HG02973 (cell line): ENCODE data around the gene LPAR1.
"Not testable (repeated sequence)": the region's sequence is repeated elsewhere in the genome, so short reads cannot be mapped to it uniquely, and the experiment has no call there.

Source experiments
- ATAC-seq: cut with Tn5 transposase; IDR thresholded peaks from one replicate; pipeline ENCODE4 v1.9.1; 2021; ENCODE audit warnings: moderate library complexity; ENCODE audit not compliant: unreplicated experiment

Gene LPAR1

GRCh38 chr9:110886832-110887231, 151.4 kb downstream of the LPAR1 start:
- no peak for ATAC-seq

- no peak for ATAC-seq
Measured at GRCh38 chr9:110880189-110880588, 158.1 kb downstream of the LPAR1 start.

- ATAC-seq: no peak
Measured at GRCh38 chr9:110877374-110877773, 160.9 kb downstream of the LPAR1 start.

- ATAC-seq: no peak
Measured at GRCh38 chr9:110876929-110877328, 161.3 kb downstream of the LPAR1 start.

- peak; percentile 90 for ATAC-seq
Measured at GRCh38 chr9:110874963-110875674, 163.2 kb downstream of the LPAR1 start.

GRCh38 chr9:110872920-110873319, 165.3 kb downstream of the LPAR1 start:
- no peak for ATAC-seq

GRCh38 chr9:110871736-110872135, 166.5 kb downstream of the LPAR1 start:
- ATAC-seq: no peak

GRCh38 chr9:110869931-110870330, 168.3 kb downstream of the LPAR1 start:
- no peak for ATAC-seq

- no peak for ATAC-seq
Measured at GRCh38 chr9:110864011-110864410, 174.3 kb downstream of the LPAR1 start.

GRCh38 chr9:110861370-110862110, 176.7 kb downstream of the LPAR1 start:
- not testable (repeated sequence) for ATAC-seq

- ATAC-seq: no peak
Measured at GRCh38 chr9:110856772-110857171, 181.5 kb downstream of the LPAR1 start.

GRCh38 chr9:110850401-110851135, 187.7 kb downstream of the LPAR1 start:
- ATAC-seq: no peak

- no peak for ATAC-seq
Measured at GRCh38 chr9:110847671-110848070, 190.6 kb downstream of the LPAR1 start.

GRCh38 chr9:110846215-110846614, 192.1 kb downstream of the LPAR1 start:
- ATAC-seq: no peak

GRCh38 chr9:110844121-110844520, 194.1 kb downstream of the LPAR1 start:
- no peak for ATAC-seq

- ATAC-seq: no peak
Measured at GRCh38 chr9:110842986-110843385, 195.3 kb downstream of the LPAR1 start.

GRCh38 chr9:110842169-110842568, 196.1 kb downstream of the LPAR1 start:
- no peak for ATAC-seq

GRCh38 chr9:110837401-110838005, 200.8 kb downstream of the LPAR1 start:
- ATAC-seq: no peak

- ATAC-seq: no peak
Measured at GRCh38 chr9:110835859-110836271, 202.4 kb downstream of the LPAR1 start.

GRCh38 chr9:110835404-110835803, 202.9 kb downstream of the LPAR1 start:
- ATAC-seq: no peak

- no peak for ATAC-seq
Measured at GRCh38 chr9:110832926-110833325, 205.3 kb downstream of the LPAR1 start.
